ENCODE results near the gene KIRREL3.

Gene KIRREL3

DNA sequence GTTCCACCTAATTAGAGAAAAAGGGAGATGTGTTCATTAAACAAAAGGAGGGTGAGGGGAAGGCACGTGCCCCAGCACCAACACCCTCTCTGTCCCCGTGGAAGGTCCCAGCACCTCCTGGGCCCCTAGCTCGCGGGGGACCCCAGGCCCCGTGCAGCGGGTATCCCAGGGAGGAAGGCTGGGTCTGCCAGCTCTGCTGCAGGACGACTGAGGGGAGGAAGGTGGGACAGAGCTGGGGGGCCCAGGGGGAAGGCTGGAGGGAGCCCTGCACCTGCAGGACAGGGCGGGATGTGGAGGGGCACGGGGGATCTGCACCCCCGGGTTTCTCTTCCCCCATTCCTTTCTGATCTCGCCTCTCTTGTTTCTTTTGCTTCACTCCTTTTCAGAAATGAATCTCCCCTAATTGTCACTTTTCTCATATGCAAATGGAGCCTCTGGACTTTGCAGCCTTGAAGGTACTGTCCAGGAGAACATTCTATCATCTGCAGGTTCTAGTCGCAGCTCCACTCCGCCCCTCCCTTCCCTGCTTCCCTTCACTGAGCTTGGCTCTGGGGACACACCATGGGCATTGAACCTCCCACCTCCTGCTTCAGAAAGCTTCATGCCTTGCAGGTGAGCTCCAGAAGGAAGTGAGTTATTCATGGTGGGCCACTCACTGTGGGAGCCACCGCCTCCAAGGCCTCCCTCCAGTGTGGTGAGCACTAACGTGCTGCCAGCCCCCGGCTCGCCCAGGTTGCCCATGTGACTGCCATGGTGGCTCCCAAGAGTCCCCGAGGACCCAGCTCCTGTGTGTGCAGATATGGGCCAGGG lies 534.1 kb downstream of the KIRREL3 start:
- DNase-seq (ENCODE audit: low spot score) = no peak

DNA sequence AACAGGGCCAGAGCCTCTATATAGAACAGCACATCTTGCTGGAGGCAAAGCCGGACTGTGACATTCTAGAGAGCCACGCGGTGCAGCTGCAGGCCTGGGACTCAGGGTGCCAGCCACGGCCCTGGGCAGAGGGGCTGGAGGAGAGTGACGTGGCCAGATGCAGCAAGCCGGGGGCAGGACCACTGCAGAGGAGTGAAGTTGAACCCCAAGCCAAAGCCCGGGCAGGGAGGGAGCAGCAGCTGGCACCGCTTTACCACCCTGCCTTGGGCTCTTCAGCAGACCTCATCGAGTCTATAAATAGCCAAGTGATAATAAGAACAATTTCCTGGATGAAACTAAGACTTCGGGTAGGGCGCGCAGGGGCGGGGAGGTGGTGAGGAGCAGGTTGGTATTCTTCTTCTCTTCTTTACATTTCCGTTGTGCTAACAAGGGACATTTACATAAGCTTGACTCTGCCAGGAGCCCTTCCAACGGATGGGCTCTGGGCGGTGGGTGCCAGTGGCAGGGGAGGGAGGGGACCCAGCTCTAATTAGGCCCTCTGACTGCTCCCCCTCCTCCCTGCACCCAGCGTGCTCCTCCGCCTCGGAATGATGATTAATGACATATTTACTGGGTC lies 534.9 kb downstream of the KIRREL3 start:
- DNase-seq (ENCODE audit: low spot score) = no peak

DNA sequence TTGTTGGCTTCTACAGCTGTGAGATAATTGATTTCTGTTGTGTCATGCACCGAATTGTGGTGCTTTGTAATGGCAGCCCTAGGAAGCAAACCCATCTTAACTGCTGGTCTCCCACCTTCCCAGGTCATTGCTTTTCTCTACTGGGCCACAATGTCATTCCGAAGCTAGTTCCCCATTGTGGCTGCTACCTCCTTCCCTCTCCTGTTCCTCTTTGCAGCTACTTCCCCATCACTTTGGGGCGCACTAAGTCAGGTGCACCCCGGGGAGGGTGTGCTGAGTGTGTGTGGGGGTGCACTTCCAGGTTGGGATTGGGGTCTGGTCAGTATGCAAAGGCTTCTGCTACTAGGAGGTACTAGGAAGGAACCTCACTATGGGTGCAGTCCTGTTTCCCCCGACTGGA lies 535.8 kb downstream of the KIRREL3 start:
- DNase-seq (ENCODE audit: low spot score) = no peak

DNA sequence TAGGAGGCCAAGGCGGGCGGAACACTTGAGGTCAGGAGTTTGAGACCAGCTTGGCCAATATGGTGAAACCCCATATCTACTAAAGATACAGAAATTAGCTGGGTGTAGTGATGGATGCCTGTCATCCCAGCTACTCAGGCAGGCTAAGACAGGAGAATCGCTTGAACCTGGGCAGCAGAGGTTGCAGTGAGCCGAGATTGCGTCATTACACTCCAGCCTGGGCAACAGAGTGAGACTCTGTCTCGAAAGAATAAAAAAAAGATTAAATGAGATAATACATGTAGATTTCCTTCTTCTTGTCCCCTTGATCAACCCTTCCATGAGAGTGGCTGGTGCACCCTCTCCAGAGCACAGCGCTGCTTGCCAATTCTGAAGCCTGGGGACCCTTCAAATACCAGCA lies 538.1 kb downstream of the KIRREL3 start:
- DNase-seq (ENCODE audit: low spot score) = no peak

DNA sequence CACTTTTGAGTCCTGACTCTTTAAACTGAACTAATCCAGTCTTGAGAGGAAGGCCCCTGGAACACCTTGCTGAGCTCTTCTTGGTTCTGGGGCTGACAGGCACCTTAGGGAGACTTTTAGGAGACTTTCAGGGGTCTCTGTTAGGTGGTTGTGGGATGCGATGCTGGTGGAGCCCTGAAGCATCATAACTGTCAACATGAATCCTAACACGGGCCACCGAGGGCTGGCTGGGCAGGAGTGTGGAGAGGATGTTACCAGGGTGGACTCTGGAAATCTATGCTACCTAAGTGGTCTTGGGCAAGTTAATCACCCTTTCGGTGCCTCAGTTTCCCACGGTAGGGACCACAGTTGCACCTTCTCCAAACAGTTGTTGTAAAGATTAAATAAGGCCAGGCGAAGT lies 538.6 kb downstream of the KIRREL3 start:
- DNase-seq (ENCODE audit: low spot score) = no peak

DNA sequence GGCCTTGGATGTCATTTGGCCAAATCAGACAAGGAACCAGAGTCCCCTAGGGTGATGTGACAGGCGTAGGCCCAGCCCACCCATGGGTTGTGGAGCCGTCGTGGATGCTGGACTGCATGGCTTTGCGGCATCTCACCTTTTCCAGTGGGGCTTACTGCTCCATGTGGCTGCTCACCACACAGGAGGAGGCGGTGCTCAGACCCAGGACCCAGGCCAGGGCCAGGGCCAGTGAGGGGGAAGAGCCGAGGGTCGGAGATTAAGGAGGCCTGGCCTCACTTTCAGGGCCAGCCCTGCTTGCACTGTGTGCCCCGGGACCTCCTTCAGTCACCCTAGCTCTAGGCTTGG lies 539.5 kb downstream of the KIRREL3 start:
- DNase-seq (ENCODE audit: low spot score) = no peak

DNA sequence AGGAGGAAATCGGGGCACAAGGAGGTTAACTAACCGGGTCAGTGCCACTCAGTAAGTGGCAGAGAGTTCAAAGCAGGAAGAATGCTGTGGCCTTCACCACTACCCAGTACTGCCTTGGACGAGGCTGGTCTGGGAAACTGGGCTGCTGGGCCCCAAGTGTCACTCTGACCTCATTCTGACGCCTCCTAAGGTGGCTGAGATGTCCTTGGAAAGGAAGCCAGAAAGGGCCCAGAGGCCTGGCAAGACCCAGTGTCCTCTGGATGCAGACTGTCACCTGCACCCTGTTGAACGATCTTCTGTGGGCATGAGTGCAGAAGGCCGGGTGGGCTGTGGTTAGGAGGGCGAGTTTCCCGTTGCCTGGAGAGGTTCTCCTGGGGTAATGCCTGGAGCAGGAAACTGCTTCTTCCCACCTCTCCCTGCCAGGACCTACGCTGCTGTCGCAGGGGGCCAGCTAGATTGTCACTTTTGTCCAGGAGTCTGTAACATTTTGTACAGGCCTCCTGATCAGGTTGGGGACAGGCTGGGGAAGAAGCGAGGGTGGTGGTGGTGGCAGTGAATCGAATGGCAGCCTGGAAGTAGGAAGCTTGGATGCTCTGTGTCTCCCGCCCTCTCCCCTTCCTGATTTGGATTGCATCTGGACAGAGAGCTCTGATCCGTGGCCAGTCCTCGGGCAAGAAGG lies 540.0 kb downstream of the KIRREL3 start:
- DNase-seq (ENCODE audit: low spot score) = no peak

DNA sequence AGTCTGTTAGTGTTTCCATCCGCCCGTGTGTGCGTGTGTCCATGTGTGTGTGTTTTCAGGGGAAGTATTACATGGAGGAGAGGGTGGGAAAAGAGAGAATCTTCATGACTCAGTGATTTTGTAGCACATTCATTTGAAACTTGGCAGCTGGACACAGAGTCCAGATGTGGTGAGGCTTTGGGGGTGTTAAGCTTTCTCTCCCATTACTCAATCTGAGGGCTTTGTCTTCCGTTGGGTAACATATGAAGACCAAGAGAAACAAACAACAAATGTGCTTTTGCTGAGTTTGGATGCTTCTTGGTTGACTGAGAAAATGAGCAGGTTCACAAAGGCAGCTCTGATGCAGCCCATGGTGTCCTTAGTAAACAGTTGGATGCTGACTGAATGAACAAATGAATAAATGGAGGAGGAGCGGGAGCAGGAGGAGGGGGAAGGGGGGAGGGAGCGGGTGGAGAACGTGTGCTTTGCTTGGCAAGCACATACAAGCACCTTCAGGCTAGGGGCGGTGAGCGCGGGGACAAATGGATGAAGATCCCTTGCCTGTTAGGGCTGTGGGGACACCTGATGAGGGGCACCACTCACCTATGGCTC lies 540.8 kb downstream of the KIRREL3 start:
- DNase-seq (ENCODE audit: low spot score) = no peak

DNA sequence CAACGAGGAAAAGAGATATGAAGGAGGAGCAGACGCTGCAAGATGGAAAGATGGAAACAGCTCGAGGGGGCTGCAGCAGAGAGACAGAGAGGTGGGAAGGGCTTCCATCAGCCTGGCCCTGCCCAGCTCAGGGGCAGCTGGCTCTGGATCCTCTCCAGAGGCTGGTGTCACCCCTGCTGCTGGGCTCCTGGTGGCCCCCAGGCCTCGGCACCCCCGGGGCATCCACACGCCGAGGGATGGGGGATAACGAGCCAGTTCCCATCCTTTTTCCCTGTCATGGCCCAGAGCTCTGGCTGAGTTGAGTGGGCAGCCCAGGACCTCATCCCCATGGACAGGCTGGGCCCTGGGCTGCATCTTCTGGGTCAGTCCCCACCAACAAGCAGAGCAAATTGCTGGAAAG lies 542.8 kb downstream of the KIRREL3 start:
- DNase-seq (ENCODE audit: low spot score) = no peak

DNA sequence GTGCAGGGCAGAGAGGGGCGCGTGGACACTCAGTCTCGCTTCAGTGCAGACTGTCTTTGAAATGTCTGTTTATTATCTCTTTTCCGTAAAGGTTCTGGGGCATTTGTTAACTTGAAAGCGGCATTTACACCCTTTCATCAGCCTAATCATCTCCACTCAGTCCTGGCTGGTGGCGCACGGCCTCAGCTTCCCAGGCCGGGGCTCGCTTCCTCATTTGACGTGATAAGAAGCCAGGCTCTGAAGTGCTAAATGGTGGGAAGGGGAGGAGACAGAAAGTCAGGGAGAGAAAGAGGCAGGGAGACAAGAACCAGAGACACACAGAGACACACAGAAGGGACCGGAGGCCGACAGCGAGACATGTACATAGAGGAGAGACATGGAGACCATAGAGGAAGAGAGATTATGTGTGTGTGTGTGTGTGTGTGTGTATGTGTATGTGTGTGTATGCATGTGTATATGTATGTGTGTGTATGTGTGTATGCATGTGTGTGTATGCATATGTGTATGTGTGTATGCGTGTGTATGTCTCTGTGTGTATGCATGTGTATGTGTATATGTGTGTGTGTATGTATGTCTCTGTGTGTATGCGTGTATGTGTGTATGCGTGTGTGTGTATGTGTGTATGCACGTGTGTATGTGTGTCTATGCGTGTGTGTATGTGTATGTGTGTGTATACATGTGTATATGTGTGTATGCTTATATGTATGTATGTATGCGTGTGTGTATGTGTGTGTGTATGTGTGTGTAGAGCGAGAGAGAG lies 543.6 kb downstream of the KIRREL3 start:
- no peak for DNase-seq (ENCODE audit: low spot score)

DNA sequence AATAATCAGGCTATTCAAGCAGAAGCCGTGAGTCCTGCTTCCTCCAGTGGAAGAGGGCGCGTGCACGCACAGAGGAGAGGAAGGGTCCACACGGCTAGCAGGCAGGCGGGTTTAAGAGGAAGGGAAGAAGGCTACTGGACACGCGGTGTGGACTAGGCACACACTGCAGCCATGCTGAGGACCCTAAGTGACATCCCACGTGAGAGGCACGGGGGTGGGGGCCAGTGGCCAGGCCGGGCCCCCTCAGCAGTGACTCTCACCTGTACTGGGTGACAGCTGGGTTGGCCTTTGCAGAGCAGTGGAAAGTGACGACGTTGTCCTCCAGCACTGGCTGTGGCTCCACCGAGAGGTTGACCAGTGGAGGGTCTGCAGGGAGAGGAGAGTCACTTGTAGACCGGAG lies 544.5 kb downstream of the KIRREL3 start:
- DNase-seq (ENCODE audit: low spot score) = no peak

DNA sequence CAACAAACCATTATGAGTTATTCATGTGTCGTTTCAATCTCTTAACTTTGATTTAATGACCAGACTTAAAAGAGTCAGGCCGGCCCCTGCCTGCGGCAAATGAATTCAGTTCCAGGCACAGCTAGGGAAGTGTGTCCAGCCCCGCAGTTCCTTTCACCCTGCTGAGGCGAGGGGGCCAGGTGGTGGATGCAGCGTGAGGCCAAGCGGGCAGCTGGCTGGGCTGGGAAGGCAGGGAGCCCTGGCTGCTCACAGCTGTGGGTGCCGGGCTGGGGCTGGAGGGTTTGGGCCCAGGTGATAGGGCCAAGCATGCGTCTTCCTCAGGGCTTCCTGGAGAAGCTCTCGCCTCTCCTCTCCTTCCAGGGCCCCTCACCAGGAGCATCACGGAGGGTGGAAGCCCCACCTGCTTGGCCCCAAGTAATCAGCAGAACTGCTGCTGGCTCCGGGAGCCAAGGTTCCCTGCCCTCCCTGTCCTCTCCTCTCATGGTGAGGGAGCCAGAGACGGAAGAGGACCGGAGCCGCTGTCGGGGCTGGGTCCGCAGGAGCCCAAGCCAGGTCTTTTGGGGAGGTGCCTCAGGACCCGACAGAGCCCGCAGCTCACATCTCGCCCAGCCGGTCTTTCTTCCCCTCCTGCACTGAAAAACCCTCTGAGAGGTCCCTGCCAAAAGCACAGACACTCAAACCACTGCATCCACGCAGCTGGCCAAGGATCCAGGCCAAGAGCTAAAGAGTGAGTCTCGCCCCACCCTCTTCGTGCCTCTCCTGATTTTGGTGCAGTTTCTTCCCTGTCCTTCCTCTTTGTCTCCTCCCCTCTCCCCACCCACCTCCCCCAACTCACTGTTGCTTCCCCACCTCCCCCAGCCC lies 548.1 kb downstream of the KIRREL3 start:
- DNase-seq (ENCODE audit: low spot score) = no peak

DNA sequence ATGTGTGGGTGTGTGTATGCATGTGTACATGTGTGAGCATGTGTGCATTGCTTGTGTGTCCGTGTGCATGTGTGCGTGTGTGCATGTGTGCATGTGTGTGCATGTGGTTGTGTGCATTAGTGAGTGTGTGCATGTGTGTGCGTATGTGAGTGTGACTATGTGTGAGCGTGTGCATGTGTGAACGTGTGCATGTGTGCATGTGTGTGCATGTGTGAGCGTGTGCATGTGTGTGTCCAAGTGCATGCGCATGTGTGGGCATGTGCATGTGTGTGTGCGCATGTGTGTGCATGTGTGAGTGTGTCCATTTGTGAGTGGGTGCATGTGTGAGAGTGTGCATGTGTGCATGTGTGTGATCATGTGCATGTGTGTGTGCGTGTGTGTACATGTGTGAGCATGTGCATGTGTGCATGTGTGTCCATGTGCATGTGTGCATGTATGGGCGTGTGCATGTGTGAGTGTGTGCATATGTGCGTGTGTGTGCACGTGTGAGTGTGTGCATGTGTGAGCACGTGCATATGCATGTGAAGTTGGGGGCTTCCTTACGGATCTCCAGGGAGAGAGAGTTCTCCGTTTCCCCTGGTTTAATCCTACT lies 549.3 kb downstream of the KIRREL3 start:
- no peak for DNase-seq (ENCODE audit: low spot score)

DNA sequence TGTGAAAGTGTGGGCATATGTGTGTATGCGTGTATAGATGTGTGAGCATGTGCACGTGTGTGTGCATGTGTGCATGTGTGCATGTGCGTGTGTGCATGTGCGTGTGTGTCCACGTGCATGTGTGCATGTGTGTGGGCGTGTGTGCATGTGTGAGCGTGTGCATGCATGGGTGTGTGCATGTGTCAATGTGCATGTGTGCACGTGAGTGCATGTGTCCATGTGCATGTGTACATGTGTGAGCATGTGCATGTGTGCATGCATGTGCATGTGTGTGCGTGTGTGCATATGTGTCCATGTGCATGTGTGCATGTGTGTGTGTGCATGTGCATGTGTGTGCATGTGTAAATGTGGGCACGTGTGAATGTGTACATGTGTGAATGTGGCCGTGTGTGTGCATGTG lies 549.8 kb downstream of the KIRREL3 start:
- no peak for DNase-seq (ENCODE audit: low spot score)

DNA sequence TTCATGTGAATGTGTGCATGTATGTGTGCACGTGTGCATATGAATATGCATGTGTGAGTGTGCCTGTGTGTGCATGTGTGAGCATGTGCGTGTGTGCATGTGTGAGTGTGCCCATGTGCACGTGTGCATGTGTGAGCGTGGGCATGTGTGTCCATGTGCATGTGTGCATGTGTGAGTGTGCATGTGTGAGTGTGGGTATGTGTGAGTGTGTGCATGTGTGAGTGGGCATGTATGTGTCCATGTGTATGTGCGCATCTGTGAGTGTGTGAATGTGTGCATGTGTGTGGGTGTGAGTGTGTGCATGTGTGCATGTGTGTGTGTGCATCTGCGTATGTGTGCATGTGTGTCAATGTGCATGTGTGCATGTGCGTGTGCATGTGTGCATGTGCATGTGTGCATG lies 550.4 kb downstream of the KIRREL3 start:
- DNase-seq (ENCODE audit: low spot score) = no peak

DNA sequence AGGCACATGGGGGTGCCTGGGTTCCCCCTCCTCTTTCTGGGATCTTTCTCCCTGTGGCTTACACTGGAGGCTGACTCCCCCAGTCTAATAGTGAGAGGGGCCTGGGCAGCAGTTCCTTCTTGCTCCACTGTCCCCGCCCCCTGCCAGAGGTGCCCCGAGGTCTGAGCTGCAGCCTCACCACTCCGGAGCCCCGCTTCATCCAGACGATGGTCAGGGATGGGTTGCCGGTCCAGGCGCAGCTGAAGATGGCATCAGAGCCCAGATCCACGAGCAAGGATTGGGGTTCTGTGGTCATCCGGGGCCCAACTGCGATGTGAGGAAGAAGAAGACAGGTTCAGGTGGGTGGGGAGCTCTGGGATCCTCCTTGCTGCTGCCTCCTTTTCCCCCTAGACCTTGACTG lies 554.0 kb downstream of the KIRREL3 start:
- DNase-seq (ENCODE audit: low spot score) = no peak

DNA sequence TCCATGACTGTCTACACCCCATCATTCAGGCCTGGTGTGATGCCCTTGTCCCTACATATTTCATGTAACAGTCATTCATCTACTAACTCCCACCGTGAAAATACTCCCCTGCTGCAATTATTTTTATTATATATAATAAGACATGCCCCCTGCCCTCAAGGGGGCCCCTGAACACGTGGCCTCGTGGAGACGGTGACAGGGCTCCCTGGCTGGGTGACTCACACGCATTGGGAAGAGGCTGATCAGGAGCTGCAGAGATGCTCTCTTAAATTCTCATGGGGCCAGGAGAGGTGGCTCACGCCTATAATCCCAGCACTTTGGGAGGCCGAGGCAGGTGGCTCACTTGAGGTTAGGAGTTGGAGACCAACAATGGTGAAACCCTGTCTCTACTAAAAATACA lies 556.5 kb downstream of the KIRREL3 start:
- DNase-seq (ENCODE audit: low spot score) = no peak

DNA sequence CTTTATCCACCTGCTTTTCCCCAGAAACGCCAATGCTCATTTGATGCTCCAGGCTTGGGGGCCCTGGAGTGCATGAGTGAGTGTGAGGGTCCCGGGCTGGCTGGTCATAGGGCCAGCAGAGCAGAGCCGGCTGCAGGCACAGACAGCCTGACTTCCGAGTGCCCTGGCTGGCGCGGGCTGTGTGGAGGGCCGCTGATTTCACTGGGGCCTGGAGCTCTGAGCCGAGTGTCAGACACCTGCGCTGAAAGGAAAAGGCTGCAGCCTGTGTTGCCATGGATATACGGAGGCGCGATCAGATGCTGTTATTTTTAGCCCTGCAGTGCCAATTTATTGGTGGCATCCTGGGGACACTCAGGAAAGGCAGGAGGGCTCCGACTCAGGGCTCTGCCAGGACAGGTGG lies 557.5 kb downstream of the KIRREL3 start:
- no peak for DNase-seq (ENCODE audit: low spot score)

DNA sequence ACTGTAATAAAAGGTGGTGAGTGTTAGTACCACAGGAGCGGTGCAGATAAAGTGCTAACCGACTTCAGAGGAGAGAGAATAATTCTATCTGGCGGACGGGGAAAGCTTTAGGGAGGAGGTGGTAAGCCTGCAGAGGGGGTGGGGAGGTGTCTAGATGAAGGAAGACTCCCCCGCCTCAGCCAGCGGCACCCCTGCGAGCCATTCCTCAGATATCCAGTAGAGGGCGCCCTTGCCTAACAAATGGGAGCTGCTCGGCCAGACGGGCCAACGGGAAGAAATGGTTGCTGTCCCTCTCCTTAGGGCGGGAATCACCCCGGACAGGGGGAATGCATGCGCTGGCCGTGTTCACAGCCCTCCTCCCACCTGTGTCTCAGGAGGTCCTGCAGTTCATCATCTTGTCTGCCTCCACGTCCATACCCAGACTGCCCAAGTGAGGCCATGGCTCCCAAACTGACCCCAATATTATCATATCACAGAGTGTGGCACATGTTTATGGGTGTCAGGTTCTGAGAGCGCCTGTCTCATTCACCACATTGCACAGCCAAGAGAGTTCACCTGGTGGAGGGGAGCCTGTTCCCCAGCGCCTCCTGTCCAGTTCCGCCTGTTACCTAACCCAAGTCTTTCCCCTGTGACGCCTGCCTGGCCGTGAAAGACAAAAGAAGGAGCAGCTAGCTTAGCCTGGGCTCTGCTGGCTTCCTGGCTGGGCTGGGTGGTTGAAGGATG lies 559.6 kb downstream of the KIRREL3 start:
- peak; percentile 71 for DNase-seq (ENCODE audit: low spot score)

DNA sequence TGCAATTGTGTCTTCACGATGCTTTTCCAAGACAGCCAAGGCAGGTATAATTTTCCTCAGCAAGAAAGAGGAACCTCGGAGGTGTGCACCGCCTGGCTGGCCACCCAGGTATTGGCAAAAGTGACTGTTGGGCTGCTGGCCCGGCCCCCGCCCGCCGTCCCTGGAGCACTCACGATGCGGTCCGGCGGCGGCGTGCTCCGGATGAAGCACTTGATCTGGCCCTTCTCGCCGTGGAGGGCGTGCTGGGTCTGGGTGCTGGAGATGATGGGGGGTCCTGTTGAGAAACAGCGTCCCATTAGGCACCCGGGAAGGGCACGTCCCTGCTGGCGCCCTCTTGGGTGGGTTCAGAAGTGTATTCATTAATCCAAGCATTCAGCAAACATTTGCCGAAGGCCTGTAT lies 560.3 kb downstream of the KIRREL3 start:
- no peak for DNase-seq (ENCODE audit: low spot score)
